RWPE2 (cell line): ENCODE measurements around the gene STAG2.
"Not testable (repeated sequence)": the region's sequence is repeated elsewhere in the genome, so short reads cannot be mapped to it uniquely, and the experiment has no call there.

Source experiments
- ATAC-seq: fragments of 200-7000 bp; cut with Tn5 transposase; 3 replicates; pipeline ENCODE4 v1.9.1; 2021; ENCODE audit warnings: low read depth
- DNase-seq: peaks from one replicate; pipeline ENCODE4 v3.0.0-alpha.2; 2020; ENCODE audit warnings: low spot score
- H3K27ac ChIP-seq: fragments of 450-650 bp; 2 replicates; pipeline ENCODE4 v1.5.1; 2017; ENCODE audit warnings: mild to moderate bottlenecking; ENCODE audit not compliant: poor library complexity, severe bottlenecking
- H3K27me3 ChIP-seq: fragments of 250-450 bp; sonication (Bioruptor Pico); 2 replicates; pipeline ENCODE4 v1.5.1; 2021; ENCODE audit warnings: mild to moderate bottlenecking, moderate library complexity; ENCODE audit not compliant: insufficient read depth, poor library complexity, severe bottlenecking
- H3K36me3 ChIP-seq: fragments of 250-450 bp; sonication (Bioruptor Pico); 2 replicates; pipeline ENCODE4 v1.5.1; 2020; ENCODE audit warnings: low read depth, mild to moderate bottlenecking, moderate library complexity
- H3K4me1 ChIP-seq: fragments of 250-450 bp; sonication (Bioruptor Pico); 2 replicates; pipeline ENCODE4 v1.5.1; 2021; ENCODE audit warnings: mild to moderate bottlenecking, moderate library complexity; ENCODE audit not compliant: insufficient read depth, poor library complexity, severe bottlenecking
- H3K4me3 ChIP-seq: fragments of 250-450 bp; sonication (Bioruptor Pico); 2 replicates; pipeline ENCODE4 v1.5.1; 2021; ENCODE audit warnings: mild to moderate bottlenecking, moderate library complexity; ENCODE audit not compliant: severe bottlenecking
- H3K9me3 ChIP-seq: fragments of 250-450 bp; sonication (Bioruptor Pico); 2 replicates; pipeline ENCODE4 v1.5.1; 2021; ENCODE audit warnings: mild to moderate bottlenecking, moderate library complexity; ENCODE audit not compliant: severe bottlenecking
- TF ChIP-seq, protein P1 (sequence below): fragments of 450-650 bp; IDR thresholded peaks from one replicate; pipeline ENCODE4 v1.5.1; 2017; ENCODE audit warnings: mild to moderate bottlenecking, moderate library complexity; ENCODE audit not compliant: poor library complexity, severe bottlenecking

STAG2 gene

DNA sequence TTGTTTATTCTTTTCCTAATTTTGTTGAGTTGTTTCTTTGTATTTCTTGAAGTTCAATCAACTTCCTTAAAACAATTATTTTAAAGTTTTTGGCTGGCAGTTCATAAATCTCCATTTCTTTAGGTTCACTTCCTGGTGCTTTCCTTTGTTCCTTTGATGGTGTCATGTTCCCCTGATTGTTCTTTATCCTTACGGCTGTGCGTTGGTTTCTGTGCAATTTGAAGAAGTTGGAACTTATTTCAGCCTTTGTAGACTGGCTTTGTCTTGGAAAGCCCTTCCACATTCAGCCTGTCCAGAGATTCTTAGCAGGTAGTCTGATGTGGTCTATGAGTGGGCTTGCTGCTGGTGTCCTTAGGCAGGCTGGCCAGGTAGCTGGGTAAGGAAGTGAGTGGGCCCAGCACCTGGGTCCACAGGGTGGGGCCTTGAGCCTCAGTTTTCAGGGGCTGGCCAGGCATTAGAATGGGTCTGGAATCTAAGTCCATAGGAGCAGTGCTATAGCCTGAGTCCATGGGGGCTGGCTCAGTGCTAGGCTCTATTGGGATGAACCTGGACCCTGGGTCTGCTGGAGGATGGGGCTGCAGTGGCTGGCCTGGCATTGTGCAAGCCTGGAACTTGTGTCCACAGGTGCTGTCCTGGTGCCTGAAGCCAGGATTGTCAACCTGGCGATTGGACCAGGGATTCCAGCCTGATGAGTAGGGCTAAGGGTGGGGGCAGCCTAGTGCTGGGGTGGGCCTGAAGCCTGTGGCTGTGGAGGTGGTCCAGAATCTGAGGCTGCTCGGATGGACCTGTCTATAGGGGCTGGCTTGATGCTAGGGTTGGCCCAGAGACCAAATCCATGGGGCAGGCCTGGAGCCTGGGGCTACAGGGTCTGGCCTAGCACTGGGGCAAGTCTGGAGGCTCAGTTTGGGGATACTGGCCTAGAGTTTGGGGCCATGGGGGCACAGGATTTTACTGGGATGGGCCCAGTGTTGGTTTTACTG, 152.4 kb downstream of the STAG2 start:
- Histone ChIP-seq H3K36me3 (no peaks in the 10 kb centered on the region), H3K4me1 (no peaks in the 10 kb centered on the region), H3K27ac (no peak overlapping the region), H3K9me3 (no peaks in the 10 kb centered on the region), H3K4me3 (no peak overlapping the region), H3K27me3 (no peaks in the 10 kb centered on the region)
- ATAC-seq (no peak), DNase-seq (no peak)
- TF ChIP-seq, protein P1, sequence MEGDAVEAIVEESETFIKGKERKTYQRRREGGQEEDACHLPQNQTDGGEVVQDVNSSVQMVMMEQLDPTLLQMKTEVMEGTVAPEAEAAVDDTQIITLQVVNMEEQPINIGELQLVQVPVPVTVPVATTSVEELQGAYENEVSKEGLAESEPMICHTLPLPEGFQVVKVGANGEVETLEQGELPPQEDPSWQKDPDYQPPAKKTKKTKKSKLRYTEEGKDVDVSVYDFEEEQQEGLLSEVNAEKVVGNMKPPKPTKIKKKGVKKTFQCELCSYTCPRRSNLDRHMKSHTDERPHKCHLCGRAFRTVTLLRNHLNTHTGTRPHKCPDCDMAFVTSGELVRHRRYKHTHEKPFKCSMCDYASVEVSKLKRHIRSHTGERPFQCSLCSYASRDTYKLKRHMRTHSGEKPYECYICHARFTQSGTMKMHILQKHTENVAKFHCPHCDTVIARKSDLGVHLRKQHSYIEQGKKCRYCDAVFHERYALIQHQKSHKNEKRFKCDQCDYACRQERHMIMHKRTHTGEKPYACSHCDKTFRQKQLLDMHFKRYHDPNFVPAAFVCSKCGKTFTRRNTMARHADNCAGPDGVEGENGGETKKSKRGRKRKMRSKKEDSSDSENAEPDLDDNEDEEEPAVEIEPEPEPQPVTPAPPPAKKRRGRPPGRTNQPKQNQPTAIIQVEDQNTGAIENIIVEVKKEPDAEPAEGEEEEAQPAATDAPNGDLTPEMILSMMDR, result no peak

DNA sequence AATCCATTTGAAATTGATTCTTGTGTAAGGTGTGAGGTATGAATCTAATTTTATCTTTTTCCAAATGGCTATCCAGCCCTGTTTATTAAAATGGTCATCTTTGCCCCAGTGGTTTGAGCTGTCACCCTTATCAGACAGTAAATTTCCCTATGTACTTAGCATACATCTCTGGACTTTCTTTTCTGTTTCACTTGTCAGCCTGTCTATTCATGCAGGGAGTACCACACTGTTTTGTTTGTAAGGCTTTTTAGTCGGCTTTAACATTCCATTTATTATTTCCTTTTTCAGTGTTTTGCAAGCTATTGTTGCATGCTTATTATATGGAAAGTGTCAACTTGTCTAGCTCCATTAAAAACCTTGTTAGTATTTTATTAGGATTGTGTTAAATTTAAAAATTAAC, 155.8 kb downstream of the STAG2 start:
- Histone ChIP-seq H3K27me3 (no peaks in the 10 kb centered on the region), H3K36me3 (no peaks in the 10 kb centered on the region), H3K4me3 (no peak overlapping the region), H3K4me1 (no peaks in the 10 kb centered on the region), H3K9me3 (no peaks in the 10 kb centered on the region), H3K27ac (no peak overlapping the region)
- DNase-seq (no peak), ATAC-seq (no peak)
- TF ChIP-seq, protein P1, result no peak

DNA sequence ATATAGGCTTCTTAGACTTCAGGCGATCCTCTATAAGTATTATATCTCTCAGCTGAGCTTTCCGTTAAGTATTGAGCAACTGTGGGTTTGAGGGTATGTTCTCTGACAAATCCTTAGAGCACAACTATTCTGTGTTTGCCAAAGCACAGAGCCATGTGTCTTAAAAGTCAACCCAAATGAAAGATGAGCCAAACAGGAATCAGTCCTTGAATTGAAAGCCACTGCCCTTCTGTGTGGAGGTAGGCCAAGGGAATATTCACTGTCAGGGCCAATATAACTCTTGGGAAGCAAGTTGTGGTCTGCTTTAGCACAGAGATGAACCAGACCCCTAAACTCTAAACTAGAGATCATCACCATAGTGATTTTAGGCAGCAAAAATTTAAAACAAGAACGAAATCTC, 164.0 kb downstream of the STAG2 start:
- DNase-seq (no peak), ATAC-seq (no peak)
- H3K9me3 ChIP-seq, result no peaks in the 10 kb centered on the region
- no peaks in the 10 kb centered on the region for H3K36me3 ChIP-seq
- TF ChIP-seq, protein P1, result no peak
- H3K4me1 ChIP-seq, result no peaks in the 10 kb centered on the region
- H3K4me3 ChIP-seq, result no peak overlapping the region
- H3K27me3 ChIP-seq, result no peaks in the 10 kb centered on the region
- H3K27ac ChIP-seq, result no peak overlapping the region

DNA sequence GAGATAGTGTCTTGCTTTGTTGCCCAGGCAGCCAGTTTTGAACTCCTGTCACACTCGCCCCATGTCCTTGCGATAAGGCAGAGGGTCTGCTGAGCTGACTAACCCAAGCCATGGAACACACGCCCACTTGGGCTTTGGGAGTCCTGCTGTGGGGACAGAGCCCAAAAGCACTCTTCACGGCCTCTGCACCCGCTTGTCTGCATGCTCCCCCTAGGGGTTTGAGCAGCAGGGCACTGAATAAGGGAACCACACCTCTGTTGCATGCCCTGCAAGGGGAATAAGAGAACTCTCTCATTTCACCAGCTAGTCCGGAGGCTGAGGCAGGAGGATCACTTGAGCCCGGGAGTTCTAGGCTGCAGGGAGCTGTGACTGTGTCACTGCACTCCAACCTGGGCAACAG, 166.0 kb downstream of the STAG2 start:
- Histone ChIP-seq H3K4me3 (no peak overlapping the region), H3K9me3 (no peaks in the 10 kb centered on the region), H3K36me3 (no peaks in the 10 kb centered on the region), H3K27me3 (no peaks in the 10 kb centered on the region), H3K4me1 (no peaks in the 10 kb centered on the region), H3K27ac (no peak overlapping the region)
- TF ChIP-seq, protein P1, result no peak
- DNase-seq (no peak), ATAC-seq (no peak)

DNA sequence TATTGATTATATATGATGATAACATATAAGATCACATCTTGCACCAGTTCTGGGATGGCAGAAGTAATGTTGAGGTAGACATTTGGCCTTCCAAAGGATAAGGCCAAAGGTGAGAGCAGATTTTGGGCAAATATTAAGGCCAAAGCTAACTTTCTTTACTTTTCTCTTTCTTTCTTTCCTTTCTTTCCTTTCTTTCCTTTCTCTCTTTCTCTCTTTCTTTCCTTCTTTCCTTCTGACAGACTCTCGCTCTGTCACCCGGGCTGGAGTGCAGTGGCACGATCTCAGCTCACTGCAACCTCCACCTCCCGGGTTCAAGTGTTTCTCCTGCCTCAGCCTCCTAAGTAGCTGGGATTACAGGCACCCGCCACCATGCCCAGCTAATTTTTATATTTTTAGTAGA, 170.9 kb downstream of the STAG2 start:
- H3K4me3 ChIP-seq, H3K36me3 ChIP-seq, H3K9me3 ChIP-seq, H3K27ac ChIP-seq, H3K4me1 ChIP-seq, DNase-seq, H3K27me3 ChIP-seq, ATAC-seq: not testable (repeated sequence)
